OCI-LY7 (cell line): ENCODE results near the gene ZDHHC21. TPM values are rescaled to one million over a fixed set of nuclear protein-coding genes. Genes with fewer than 3 reads are reported as not detected.

Experiments
- BruUV-seq: library from RNA; stranded (reverse); fragments of 400-500 nt; replicated peaks from 2 replicates; lab custom pipeline; 2021; lab: Mats Ljungman, UMichigan
- CTCF ChIA-PET: fragments of 300-600 bp; sonication (Branson Sonifier 250); formaldehyde crosslinking; loops from one replicate; lab custom pipeline; 2022; ENCODE audit warnings: antibody characterized with exemption; ENCODE audit not compliant: unreplicated experiment; lab: Charles Lee
- POLR2A ChIA-PET: fragments of 300-600 bp; sonication (Branson Sonifier 250); formaldehyde crosslinking; loops from one replicate; lab custom pipeline; 2022; ENCODE audit warnings: antibody characterized with exemption; lab: Charles Lee
- DNase-seq: peaks from one replicate; pipeline ENCODE4 v3.0.0-alpha.2; 2015; ENCODE audit warnings: low spot score
- H2AFZ ChIP-seq: fragments of 200-600 bp; sonication (generic), shearing (Covaris generic); 2 replicates; pipeline ENCODE4 v1.6.1; 2014; ENCODE audit warnings: mild to moderate bottlenecking, antibody characterized with exemption, low read length, moderate library complexity
- H3K27ac ChIP-seq: fragments of 200-600 bp; sonication (generic); 2 replicates; pipeline ENCODE4 v1.5.1; 2014; ENCODE audit warnings: mixed run types, low read depth, mild to moderate bottlenecking, moderate library complexity, low read length, inconsistent platforms; ENCODE audit not compliant: poor library complexity, severe bottlenecking
- H3K36me3 ChIP-seq: fragments of 200-600 bp; sonication (generic); 2 replicates; pipeline ENCODE4 v1.6.1; 2014; ENCODE audit warnings: mild to moderate bottlenecking, antibody characterized with exemption, low read length, moderate library complexity, mixed read lengths; ENCODE audit not compliant: insufficient read depth
- H3K4me1 ChIP-seq: fragments of 200-600 bp; sonication (generic); 2 replicates; pipeline ENCODE4 v1.5.1; 2014; ENCODE audit warnings: mild to moderate bottlenecking, low read length; ENCODE audit not compliant: insufficient read depth, poor library complexity, severe bottlenecking
- H3K4me2 ChIP-seq: fragments of 200-600 bp; sonication (generic); 2 replicates; pipeline ENCODE4 v1.6.1; 2014; ENCODE audit warnings: mild to moderate bottlenecking, low read length
- H3K4me3 ChIP-seq: fragments of 200-600 bp; sonication (generic); 2 replicates; pipeline ENCODE4 v1.5.1; 2014; ENCODE audit warnings: mild to moderate bottlenecking, low read depth, low read length; ENCODE audit not compliant: poor library complexity, severe bottlenecking
- H3K79me2 ChIP-seq: fragments of 200-600 bp; sonication (generic); 2 replicates; pipeline ENCODE4 v1.6.1; 2016; ENCODE audit warnings: low read depth, mild to moderate bottlenecking, low read length, moderate library complexity, mixed read lengths; ENCODE audit not compliant: insufficient read depth
- H3K9me2 ChIP-seq: fragments of 200-600 bp; sonication (generic); 2 replicates; pipeline ENCODE4 v1.6.1; 2016; ENCODE audit warnings: mild to moderate bottlenecking, low read length, mixed read lengths; ENCODE audit not compliant: insufficient read depth
- H3K9me3 ChIP-seq: fragments of 200-600 bp; sonication (generic); 2 replicates; pipeline ENCODE4 v1.6.1; 2014; ENCODE audit warnings: mild to moderate bottlenecking, mixed run types, low read length, mixed read lengths
- H4K20me1 ChIP-seq: fragments of 200-600 bp; sonication (generic); 2 replicates; pipeline ENCODE4 v1.6.1; 2014; ENCODE audit warnings: mild to moderate bottlenecking, antibody characterized with exemption, low read length, moderate library complexity, mixed read lengths; ENCODE audit not compliant: insufficient read depth
- EZH2phosphoT487 ChIP-seq: fragments of 200-600 bp; sonication (generic); IDR thresholded peaks from 2 replicates; pipeline ENCODE4 v1.6.1; 2018; ENCODE audit warnings: low read depth, borderline replicate concordance, mild to moderate bottlenecking, mixed run types, antibody characterized with exemption, low read length, moderate library complexity, mixed read lengths
- intact Hi-C: fragments of 100-400 bp; cut with micrococcal nuclease; formaldehyde crosslinking; loops from one replicate; pipeline ENCODE4 v1.10.0; 2022; ENCODE audit not compliant: unreplicated experiment
- total RNA-seq, 2 experiments: library from RNA; depleted of rRNA in 1 of 2; stranded (reverse); fragments of >200 nt in 1 of 2; shearing (Covaris generic) in 1 of 2; gene quantifications; 2 replicates each; pipeline ENCODE4 v1.2.3, GENCODE V29; 2014 to 2022
- TF ChIP-seq, protein P1 (sequence below): fragments of 200-600 bp; sonication (generic); conservative IDR thresholded peaks from 2 replicates; pipeline ENCODE4 v1.5.1; 2014; ENCODE audit warnings: mild to moderate bottlenecking, antibody characterized with exemption, low read length, moderate library complexity, mixed read lengths

The ZDHHC21 gene
- total RNA-seq, 2 experiments from 2014 or later, result 13.0 to 16.2 TPM

DNA sequence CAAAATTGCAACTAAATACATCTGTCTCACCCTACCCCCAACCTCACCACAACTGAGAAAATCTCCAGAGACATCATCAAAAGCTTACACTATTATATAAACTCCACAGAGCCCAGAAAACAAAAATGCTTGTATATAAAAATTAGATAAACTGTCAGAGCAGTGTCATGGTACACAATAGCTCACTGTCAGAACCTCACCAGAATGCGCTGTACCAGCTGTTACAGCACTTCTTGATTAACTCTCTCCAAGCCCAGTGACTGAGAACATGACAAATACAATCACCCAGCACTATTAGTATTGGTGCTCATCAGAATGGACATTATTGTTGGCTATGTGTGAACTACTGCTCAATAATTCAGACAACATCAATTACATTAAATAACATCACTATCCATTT is 65.7 kb downstream of the ZDHHC21 start:
- POLR2A ChIA-PET, result interaction anchor here (0.7 kb wide), 1 partner anchor 34 kb away, joined by 3 read pairs; no protein-coding TSS in a partner anchor
- H3K4me3 ChIP-seq, result no peak overlapping the region
- CTCF ChIA-PET, result no interaction called here
- H4K20me1 ChIP-seq, result no peaks in the 10 kb centered on the region
- H3K9me2 ChIP-seq, result no peaks in the 10 kb centered on the region
- DNase-seq, result no peak
- no peaks in the 10 kb centered on the region for H3K4me1 ChIP-seq
- TF ChIP-seq, protein P1, sequence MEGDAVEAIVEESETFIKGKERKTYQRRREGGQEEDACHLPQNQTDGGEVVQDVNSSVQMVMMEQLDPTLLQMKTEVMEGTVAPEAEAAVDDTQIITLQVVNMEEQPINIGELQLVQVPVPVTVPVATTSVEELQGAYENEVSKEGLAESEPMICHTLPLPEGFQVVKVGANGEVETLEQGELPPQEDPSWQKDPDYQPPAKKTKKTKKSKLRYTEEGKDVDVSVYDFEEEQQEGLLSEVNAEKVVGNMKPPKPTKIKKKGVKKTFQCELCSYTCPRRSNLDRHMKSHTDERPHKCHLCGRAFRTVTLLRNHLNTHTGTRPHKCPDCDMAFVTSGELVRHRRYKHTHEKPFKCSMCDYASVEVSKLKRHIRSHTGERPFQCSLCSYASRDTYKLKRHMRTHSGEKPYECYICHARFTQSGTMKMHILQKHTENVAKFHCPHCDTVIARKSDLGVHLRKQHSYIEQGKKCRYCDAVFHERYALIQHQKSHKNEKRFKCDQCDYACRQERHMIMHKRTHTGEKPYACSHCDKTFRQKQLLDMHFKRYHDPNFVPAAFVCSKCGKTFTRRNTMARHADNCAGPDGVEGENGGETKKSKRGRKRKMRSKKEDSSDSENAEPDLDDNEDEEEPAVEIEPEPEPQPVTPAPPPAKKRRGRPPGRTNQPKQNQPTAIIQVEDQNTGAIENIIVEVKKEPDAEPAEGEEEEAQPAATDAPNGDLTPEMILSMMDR, result no peak
- TF ChIP-seq EZH2phosphoT487, result no peak
- no peak overlapping the region for H3K4me2 ChIP-seq
- no TSS peak for BruUV-seq
- peaks cover 15% of the 10 kb centered on the region for H3K36me3 ChIP-seq
- H3K79me2 ChIP-seq, result no peaks in the 10 kb centered on the region
- intact Hi-C loops, result no loop called here
- H2AFZ ChIP-seq, result no peak overlapping the region
- H3K27ac ChIP-seq, result no peak overlapping the region
- H3K9me3 ChIP-seq, result no peaks in the 10 kb centered on the region

DNA sequence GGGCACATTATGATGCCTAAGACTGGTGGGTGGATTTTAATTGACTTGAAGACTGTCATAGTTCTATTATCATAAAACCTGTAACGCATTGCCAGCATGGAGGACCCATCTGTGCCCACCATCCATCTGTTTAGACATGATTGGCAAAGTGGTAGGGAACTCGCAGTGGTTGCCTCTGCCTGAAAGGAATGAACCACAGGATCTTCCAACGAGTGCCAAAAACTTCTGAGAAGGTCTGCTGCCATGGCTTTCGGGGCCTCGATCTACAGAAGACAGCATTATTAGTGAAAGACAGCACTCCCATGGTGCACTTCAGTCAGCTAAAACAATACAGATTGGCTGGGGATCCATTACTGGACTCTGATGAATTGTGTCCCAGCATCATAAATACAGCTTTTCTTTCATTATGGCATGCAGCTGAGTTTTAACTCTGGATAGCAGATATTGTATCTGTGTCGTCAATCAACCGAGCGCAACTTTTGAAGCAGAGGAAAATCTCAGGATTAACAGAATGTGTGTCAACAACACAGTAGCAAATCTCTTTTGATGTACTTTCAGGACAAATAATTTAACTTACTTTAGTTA is 74.3 kb downstream of the ZDHHC21 start:
- POLR2A ChIA-PET, result interaction anchor here (0.6 kb wide), 1 partner anchor 236 kb away, joined by 4 read pairs; no protein-coding TSS in a partner anchor
- CTCF ChIA-PET, result no interaction called here
- no peak for DNase-seq
- Histone ChIP-seq H3K9me3 (no peaks in the 10 kb centered on the region), H4K20me1 (no peaks in the 10 kb centered on the region; the same call in none of the 2 replicates), H3K4me2 (no peak overlapping the region), H3K4me1 (no peaks in the 10 kb centered on the region), H3K36me3 (peaks cover 22% of the 10 kb centered on the region), H3K79me2 (no peaks in the 10 kb centered on the region), H3K27ac (no peak overlapping the region), H3K9me2 (no peaks in the 10 kb centered on the region), H3K4me3 (no peak overlapping the region), H2AFZ (no peak overlapping the region)
- TF ChIP-seq, protein P1, result no peak
- TF ChIP-seq EZH2phosphoT487, result no peak
- BruUV-seq, result no TSS peak
- intact Hi-C loops, result loop anchor here (5.0 to 10.0 kb wide), 2 partner anchors 38 to 226 kb away; no protein-coding TSS in a partner anchor
